HG03060 (cell line): ENCODE results near the gene CHRNB4.

ENCODE experiments used
- ATAC-seq: cut with Tn5 transposase; IDR thresholded peaks from one replicate; pipeline ENCODE4 v1.9.1; 2021; ENCODE audit warnings: low read depth, moderate number of reproducible peaks; ENCODE audit not compliant: unreplicated experiment

The CHRNB4 gene

GRCh38 chr15:78635346-78635745 is 5.7 kb downstream of the CHRNB4 start:
- no peak for ATAC-seq

DNA sequence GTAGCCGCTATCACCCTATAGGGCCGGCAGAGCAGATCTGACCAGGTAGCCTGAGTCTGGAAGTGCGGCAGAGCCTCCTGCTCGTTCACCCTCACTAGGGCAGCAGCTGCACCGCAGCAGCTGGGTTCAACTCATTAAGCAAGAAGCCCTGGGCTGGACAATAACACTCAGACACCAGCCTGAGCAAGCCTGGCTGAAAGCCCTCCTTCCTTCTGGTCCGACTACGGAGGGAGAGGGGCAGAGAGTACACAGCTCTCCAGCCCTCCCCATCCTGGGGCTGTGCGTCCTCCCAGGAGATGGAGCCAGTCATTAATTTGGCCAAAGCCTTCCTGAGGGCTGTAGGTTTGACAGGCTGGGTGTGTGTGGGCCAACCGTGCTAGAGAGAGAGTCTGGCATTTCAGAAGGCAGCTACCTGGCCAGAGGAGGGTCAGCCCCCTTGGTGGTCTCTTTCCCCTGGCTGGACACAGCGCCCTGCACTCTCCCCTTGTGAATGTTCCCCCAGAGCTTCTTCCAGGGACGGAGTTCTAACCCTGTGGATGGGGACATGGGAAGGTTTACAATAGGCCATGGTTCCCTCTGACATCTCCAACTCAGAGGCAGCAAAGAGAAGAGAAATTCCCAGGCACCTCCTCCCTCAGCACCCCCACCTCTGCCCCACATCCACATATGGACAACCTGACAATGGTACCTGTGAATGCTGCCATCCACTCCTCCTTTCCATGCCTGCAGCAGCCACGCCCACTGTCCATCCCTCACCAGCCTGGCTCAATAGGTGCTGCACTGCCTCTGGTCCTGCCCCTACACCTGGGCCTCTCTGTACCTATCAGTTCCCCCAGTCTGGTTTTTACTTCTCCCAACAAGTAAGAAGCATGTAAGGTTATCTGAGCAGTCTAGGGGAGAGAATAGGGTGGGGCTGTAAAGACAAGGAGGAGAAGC is 6.5 kb downstream of the CHRNB4 start:
- ATAC-seq: no peak

DNA sequence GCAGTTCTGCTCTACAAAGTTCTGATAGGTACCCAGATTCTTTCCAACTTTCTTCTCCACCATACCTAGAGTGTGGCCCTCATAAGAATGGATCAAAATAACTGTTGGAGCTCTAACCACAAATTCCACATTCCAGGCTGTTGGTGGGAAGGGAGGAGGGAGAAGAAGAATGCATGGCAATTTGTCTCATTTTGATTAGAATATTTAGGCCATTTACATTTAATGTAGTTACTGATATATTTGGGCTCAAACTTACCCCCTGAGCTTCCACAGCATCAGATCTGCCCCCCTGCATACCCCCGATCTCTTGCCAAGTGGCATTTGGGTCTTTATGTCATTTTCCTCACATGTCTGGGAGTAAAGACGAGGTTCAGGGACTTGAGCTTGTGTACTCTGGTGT is 7.7 kb downstream of the CHRNB4 start:
- no peak for ATAC-seq

DNA sequence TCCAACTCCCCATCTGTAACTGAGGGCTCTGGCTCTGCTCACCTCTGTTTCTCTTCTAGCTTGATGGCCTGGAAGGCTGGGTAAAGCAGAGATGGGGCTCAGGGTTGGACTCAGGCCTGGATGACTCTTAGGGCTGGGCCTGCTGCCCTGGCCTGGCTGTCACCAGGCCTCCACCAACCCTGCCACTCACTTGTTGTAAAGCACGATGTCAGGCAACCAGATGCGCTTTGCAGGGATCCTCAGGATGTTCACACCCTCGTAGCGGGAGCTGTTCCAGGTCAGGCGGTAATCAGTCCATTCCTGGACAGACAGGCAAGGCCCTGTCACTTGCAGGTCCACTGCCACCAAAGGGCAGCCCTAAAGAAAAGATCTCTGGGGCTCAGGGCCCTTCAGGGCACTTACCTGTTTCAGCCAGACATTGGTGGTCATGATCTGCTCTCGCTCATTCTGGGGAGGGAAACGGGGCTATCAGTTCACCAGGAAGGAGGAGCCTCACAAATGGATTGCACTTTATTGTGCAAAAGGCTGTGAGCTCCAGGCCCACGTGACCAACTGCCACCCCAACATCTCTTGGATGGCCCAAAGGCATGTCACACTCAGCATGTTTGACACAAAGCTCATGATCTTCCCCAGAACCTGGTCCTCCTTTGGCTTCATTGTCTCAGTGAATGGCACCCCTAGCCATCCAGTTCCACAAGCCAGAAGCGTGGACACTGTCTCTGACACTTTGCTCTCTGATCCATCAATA is 9.9 kb downstream of the CHRNB4 start:
- no peak for ATAC-seq

GRCh38 chr15:78629716-78630065 is 11.3 kb downstream of the CHRNB4 start:
- no peak for ATAC-seq

DNA sequence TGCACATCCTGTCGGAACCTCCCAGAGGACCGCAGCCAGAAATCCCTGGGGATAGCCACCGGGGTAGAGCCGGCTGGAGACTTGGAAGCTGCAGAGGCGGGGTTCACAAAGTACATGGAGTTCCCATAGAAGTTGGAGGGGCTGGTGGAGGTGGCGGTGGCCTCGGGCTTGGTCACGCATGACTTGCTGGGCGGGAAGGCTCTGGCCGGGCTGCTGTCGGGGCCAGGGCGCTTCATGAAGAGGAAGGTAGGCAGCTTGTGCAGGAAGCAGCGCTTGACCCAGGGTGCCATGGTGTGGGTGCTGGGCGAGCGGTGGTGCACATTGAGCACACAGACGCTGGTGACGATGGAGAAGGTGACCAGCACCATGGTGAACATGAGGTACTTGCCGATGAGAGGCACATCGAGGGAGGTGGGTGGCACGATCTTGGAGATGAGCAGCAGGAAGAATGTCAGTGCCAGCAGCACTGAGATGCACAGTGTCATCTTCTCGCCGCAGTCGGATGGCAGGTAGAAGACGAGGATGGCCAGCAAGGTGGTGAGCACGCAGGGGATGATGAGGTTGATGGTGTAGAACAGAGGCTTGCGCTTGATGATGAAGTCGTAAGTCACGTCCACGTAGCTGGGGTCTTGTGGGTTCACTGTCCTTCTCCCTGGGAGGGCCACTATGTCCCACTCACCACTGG is 11.8 kb downstream of the CHRNB4 start:
- no peak for ATAC-seq

DNA sequence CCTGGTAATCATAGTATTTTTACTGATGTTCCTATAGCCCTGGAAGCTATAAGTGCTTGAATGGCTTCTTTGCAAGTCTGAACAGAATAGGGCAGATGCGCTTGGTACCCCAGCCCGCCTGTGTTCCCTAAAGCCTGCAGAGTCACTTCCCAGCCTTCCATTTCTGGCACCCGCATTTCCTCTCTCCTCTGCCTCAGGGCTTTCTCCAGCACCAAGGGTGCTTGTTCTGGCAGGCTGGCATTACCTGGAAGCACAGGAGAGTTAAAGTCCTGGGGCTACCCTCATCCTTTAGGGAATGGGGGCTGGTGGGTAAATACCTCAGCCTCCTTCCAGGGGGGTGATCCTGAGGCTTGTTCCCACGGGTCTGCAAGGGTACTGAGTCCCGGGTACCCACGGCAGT is 12.8 kb downstream of the CHRNB4 start:
- no peak for ATAC-seq

- ATAC-seq: no peak
These were observed 13.7 kb downstream of the CHRNB4 start for GRCh38 chr15:78627348-78627747.

GRCh38 chr15:78626381-78626995 is 14.5 kb downstream of the CHRNB4 start:
- no peak for ATAC-seq

- no peak for ATAC-seq
These were observed 15.3 kb downstream of the CHRNB4 start for GRCh38 chr15:78625606-78626280.

DNA sequence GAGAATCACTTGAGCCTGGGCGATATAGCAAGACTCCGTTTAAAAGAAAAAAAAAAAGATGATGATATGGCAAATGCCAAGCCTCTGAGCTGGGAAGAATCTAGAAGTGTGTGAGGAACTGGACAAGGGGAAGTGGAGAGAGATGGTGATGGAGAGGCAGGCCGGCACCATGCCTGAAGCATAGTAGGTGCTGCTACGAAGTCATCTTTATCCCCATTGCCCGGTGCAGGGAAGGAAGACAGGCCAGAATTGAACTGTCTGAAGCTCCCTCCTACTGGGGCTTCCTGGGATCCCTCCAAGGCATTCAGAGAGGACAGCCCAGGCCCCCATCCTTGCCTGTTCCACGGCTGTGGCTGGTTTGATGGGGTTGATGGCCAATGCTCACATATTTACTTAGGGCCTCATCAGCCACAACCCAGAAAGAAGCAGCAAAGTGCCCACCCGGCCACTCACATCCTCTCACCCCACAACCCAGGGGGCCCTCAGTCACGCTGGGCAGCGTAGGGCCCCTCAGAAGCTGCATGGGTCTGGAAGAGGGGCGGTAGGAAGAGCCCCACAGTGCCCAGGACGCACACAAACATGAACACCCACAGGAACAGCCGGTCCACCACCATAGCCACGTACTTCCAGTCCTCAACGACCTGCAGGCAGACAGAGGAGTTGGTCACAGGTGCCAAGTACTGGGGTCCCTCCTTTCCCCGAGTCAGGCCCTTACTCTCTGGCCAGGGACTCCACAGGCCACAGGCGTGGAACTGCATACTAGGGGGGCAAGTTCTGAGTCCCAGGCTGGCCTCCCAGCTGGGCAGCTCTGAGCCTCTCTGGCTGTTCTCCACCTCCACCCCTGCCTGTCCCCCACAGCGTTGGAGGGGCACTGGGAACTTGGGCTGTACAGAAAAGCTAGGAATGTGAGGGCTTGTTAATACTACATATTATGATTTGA is 16.1 kb downstream of the CHRNB4 start:
- no peak for ATAC-seq

DNA sequence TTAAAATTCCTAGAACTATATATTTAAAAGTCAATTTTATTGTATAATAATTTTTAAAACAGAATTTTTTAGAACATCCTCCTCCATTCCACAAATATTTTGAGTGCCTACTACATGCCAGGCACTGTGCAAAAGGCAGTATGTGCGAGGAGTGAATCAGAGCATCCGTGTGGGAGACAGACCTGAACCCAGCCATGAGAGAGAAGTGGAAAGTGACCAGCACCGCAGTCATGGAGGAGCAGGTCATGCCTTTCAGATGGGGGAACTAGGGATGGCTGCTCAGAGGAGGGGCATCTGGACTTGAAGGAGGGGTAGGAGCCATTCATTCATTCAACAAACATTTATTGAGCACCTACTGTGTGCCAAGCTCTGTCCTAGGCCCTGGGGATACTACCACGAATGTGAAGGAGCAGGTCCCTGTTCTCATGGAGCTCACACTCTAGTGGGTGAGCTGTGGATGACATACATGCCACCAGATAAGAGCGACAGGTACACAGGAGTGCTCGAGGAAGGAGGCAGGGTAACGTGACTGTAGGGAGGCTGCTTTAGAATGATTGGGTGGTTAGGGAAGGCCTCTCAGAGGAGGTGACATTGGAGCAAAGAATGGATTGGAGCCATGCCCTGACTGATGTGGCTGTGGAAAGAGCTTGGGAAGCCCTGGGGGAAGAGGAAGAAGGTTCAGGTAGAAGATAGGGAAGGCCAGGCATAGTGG is 17.1 kb downstream of the CHRNB4 start:
- no peak for ATAC-seq

DNA sequence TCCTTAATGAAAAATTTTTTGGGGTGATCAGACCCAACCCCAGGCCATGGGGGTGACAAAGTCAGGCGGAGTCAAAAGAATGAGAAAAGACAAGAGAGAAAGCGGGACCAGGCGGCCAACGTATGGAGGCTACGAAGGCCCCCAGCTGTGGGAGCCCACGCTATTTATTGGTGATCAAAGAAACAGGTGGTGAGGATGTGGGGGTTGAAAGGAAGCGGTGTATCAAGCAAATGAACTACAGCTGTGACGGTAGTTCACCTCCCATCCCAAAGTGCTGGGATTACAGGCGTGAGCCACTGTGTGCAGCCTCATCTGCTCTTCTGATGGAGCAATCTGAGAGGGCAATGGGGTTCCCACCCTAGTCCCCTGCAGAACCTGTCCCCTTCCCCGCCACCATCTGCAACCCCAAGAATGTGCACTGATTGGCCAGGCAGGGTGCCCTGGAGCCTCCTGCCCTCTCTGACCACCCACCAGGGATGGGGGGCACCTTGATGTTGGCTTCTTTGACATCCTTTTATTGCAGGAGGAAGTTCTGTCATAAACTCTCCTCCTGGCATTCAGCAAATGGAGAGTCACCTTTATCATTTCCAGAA is 19.1 kb downstream of the CHRNB4 start:
- ATAC-seq: no peak

GRCh38 chr15:78620527-78621421 is 20.2 kb downstream of the CHRNB4 start, which contains the start of gene CHRNA3:
CHRNA3 (minus strand) TSS chr15:78620996; CDS start chr15:78620794, 202 bp downstream.
- no peak for ATAC-seq

DNA sequence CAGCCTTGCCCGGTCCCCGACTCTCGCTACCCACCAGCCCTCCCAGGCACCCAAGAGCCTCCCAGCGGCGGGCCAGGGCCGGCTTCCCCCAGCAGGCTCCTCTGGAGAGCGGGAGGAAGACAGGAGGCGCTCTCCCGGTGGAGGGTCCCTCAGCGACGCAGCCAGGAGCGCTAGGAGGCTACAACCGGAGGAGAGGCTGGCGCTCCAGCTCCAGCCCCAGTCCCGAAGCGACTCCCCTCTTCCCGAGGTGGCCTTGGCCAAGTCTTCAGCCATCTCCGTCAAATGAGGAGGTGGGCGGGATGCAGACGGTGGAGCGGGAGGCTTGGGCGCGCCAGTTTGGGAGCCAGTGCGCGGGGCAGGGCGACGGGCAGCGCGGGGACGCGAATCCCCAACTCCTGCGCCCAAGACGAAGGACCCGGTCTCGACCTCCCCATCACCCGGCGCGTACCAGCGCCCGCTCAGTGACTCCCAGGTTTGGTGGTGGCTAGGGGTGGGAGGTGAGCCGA is 20.9 kb downstream of the CHRNB4 start:
- no peak for ATAC-seq

DNA sequence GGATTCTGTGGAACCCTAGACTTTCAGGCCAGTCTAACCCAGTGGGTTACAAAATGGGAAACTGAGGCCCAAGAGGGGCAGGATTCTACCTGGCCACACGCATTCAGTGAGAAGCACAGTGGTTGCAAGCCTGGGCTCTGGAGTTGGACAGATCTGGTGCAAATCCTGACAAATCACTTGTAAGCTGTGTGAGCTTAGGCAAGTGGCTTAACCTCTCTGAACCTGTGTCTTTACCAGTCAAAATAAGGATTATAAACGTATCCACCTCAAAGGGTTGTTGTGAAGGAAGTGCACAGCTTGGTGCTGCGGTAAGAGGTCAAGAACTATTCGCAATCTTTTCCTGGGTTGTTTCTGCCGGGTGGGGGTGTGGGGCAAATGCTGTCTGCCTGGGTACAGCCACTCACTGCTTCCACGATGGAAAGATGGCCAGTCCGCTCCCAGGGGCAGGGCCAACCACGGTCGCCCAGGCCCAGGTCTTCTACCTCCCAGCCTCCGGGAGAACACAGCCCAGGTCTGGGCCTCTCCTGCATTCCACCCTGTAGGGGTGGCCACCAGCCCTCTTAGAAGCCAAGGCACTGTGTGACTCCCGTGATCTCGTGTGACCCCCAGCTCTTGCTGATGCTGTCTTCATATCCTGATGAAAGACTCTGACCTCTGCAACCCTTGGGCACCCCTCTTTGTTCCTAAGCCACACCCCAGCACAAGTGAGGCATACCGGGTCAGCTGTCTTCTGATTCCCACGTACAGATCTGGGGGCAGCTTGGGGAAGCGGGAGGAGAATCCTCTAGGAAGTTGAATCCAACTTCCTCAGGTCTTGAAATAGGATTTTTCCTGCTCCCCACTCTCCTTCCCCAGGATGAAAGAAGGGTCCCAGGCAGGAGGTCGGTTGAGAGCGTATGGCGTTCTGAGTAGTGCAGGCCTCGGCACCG is 21.7 kb downstream of the CHRNB4 start:
- ATAC-seq: no peak
